ENCODE results near the gene ARID1B.

The ARID1B gene

GRCh38 chr6:157172231-157172701 lies 395.1 kb downstream of the ARID1B start:
- no peak for DNase-seq

GRCh38 chr6:157172830-157173536 lies 395.8 kb downstream of the ARID1B start:
- no peak for DNase-seq

GRCh38 chr6:157173776-157174175 lies 396.6 kb downstream of the ARID1B start:
- DNase-seq: no peak

- no peak for DNase-seq
Measured at GRCh38 chr6:157174731-157175130, 397.6 kb downstream of the ARID1B start.

GRCh38 chr6:157177731-157178336 lies 400.7 kb downstream of the ARID1B start:
- DNase-seq: no peak

GRCh38 chr6:157181649-157182048 lies 404.5 kb downstream of the ARID1B start:
- no peak for DNase-seq

- no peak for DNase-seq
Measured at GRCh38 chr6:157182503-157183264, 405.5 kb downstream of the ARID1B start.

GRCh38 chr6:157184202-157185015 lies 407.2 kb downstream of the ARID1B start:
- peak; percentile 34 for DNase-seq

GRCh38 chr6:157185171-157185570 lies 408.0 kb downstream of the ARID1B start:
- DNase-seq: no peak

GRCh38 chr6:157185986-157186385 lies 408.8 kb downstream of the ARID1B start:
- DNase-seq: no peak

- no peak for DNase-seq
Measured at GRCh38 chr6:157186785-157187181, 409.6 kb downstream of the ARID1B start.

- no peak for DNase-seq
Measured at GRCh38 chr6:157187182-157188083, 410.3 kb downstream of the ARID1B start.

GRCh38 chr6:157188213-157188612 lies 411.0 kb downstream of the ARID1B start:
- no peak for DNase-seq

- no peak for DNase-seq
Measured at GRCh38 chr6:157193443-157193996, 416.3 kb downstream of the ARID1B start.

GRCh38 chr6:157194110-157194509 lies 416.9 kb downstream of the ARID1B start:
- no peak for DNase-seq

- no peak for DNase-seq
Measured at GRCh38 chr6:157194643-157195042, 417.5 kb downstream of the ARID1B start.

- no peak for DNase-seq
Measured at GRCh38 chr6:157196391-157196790, 419.2 kb downstream of the ARID1B start.

- no peak for DNase-seq
Measured at GRCh38 chr6:157198425-157199279, 421.5 kb downstream of the ARID1B start.

- no peak for DNase-seq
Measured at GRCh38 chr6:157200117-157200516, 422.9 kb downstream of the ARID1B start.

- DNase-seq: no peak
Measured at GRCh38 chr6:157200611-157201010, 423.4 kb downstream of the ARID1B start.

GRCh38 chr6:157201083-157201482 lies 423.9 kb downstream of the ARID1B start:
- no peak for DNase-seq
